Osteoblast (primary cell): ENCODE data around the gene BCAS4. TPM values are rescaled to one million over a fixed set of nuclear protein-coding genes. Genes with fewer than 3 reads are reported as not detected.
A peak's percentile ranks its signal among the peaks of the same experiment; 100 is the strongest.

Source experiments
- DNase-seq: peaks from one replicate; pipeline ENCODE4 v3.0.0; 2011; ENCODE audit warnings: low spot score, mixed read lengths; ENCODE audit not compliant: insufficient read length; ENCODE audit errors: missing footprints
- H2AFZ ChIP-seq: 2 replicates; pipeline ENCODE4 v1.6.0; 2011; ENCODE audit warnings: mild to moderate bottlenecking, low read length
- H3K27ac ChIP-seq: 2 replicates; pipeline ENCODE4 v1.5.1; 2011; ENCODE audit warnings: mild to moderate bottlenecking, low read depth, low read length, moderate library complexity
- H3K27me3 ChIP-seq: 2 replicates; pipeline ENCODE4 v1.6.0; 2012; ENCODE audit warnings: mild to moderate bottlenecking, control low read depth, inconsistent platforms, low read length, moderate library complexity; ENCODE audit not compliant: insufficient read depth
- H3K36me3 ChIP-seq: 2 replicates; pipeline ENCODE4 v1.5.1; 2011; ENCODE audit warnings: mild to moderate bottlenecking, low read length, control low read depth, moderate library complexity; ENCODE audit not compliant: insufficient read depth
- H3K4me1 ChIP-seq: 2 replicates; pipeline ENCODE4 v1.5.1; 2011; ENCODE audit warnings: mild to moderate bottlenecking, low read length, control low read depth, moderate library complexity; ENCODE audit not compliant: insufficient read depth
- H3K4me2 ChIP-seq: 2 replicates; pipeline ENCODE4 v1.6.0; 2011; ENCODE audit warnings: mild to moderate bottlenecking, low read length; ENCODE audit not compliant: insufficient read depth
- H3K4me3 ChIP-seq: fragments of 200-600 bp; sonication (generic); 3 replicates; pipeline ENCODE4 v1.5.1; 2012; ENCODE audit warnings: mild to moderate bottlenecking, low read length, inconsistent platforms; ENCODE audit not compliant: insufficient read depth
- H3K79me2 ChIP-seq: 2 replicates; pipeline ENCODE4 v1.6.0; 2012; ENCODE audit warnings: mild to moderate bottlenecking, low read length, control low read depth, inconsistent platforms; ENCODE audit not compliant: insufficient read depth
- H3K9me3 ChIP-seq: 2 replicates; pipeline ENCODE4 v1.5.1; 2011; ENCODE audit warnings: low read depth, low read length, control low read depth
- H4K20me1 ChIP-seq: 2 replicates; pipeline ENCODE4 v1.6.0; 2012; ENCODE audit warnings: mild to moderate bottlenecking, low read length, control low read depth; ENCODE audit not compliant: insufficient read depth
- CTCF ChIP-seq: IDR thresholded peaks from 2 replicates; pipeline ENCODE4 v1.5.1; 2011; ENCODE audit warnings: mild to moderate bottlenecking, low read depth, low read length, moderate library complexity; ENCODE audit errors: extremely low read depth
- total RNA-seq: library from RNA; depleted of rRNA; stranded (reverse); fragments of >200 nt; gene quantifications from 2 replicates; pipeline ENCODE4 v1.2.3, GENCODE V29; 2012

BCAS4 gene
- total RNA-seq, 1 donor, result 2.9 TPM

GRCh38 chr20:50843331-50844276, 48.7 kb downstream of the BCAS4 start:
- Histone ChIP-seq H3K27me3 (no peaks in the 10 kb centered on the region), H2AFZ (no peak overlapping the region), H3K4me1 (peaks cover 10% of the 10 kb centered on the region), H3K79me2 (no peaks in the 10 kb centered on the region), H4K20me1 (no peaks in the 10 kb centered on the region), H3K9me3 (no peaks in the 10 kb centered on the region), H3K4me3 (no peak overlapping the region), H3K4me2 (no peak overlapping the region), H3K27ac (no peak overlapping the region), H3K36me3 (no peaks in the 10 kb centered on the region)
- TF ChIP-seq CTCF, result no peak
- DNase-seq, result no peak

GRCh38 chr20:50844430-50845100, 49.7 kb downstream of the BCAS4 start:
- no peak overlapping the region for H3K4me3 ChIP-seq
- H3K4me1 ChIP-seq, result peaks cover 10% of the 10 kb centered on the region
- no peak overlapping the region for H2AFZ ChIP-seq
- peak; percentile 94 for DNase-seq
- H3K4me2 ChIP-seq, result peak overlapping the region; percentile 36
- H3K27me3 ChIP-seq, result no peaks in the 10 kb centered on the region
- no peaks in the 10 kb centered on the region for H3K36me3 ChIP-seq
- H3K9me3 ChIP-seq, result no peaks in the 10 kb centered on the region
- H3K79me2 ChIP-seq, result no peaks in the 10 kb centered on the region
- no peaks in the 10 kb centered on the region for H4K20me1 ChIP-seq
- H3K27ac ChIP-seq, result no peak overlapping the region
- no peak for TF ChIP-seq CTCF

GRCh38 chr20:50845566-50846215, 50.8 kb downstream of the BCAS4 start:
- H3K4me1 ChIP-seq, result peaks cover 10% of the 10 kb centered on the region
- no peaks in the 10 kb centered on the region for H3K79me2 ChIP-seq
- no peak overlapping the region for H3K27ac ChIP-seq
- DNase-seq, result no peak
- no peak overlapping the region for H2AFZ ChIP-seq
- H3K27me3 ChIP-seq, result no peaks in the 10 kb centered on the region
- TF ChIP-seq CTCF, result no peak
- H3K4me2 ChIP-seq, result no peak overlapping the region
- H3K4me3 ChIP-seq, result no peak overlapping the region
- no peaks in the 10 kb centered on the region for H3K36me3 ChIP-seq
- no peaks in the 10 kb centered on the region for H4K20me1 ChIP-seq
- no peaks in the 10 kb centered on the region for H3K9me3 ChIP-seq

- H3K27me3 ChIP-seq, result no peaks in the 10 kb centered on the region
- H3K4me1 ChIP-seq, result peaks cover 10% of the 10 kb centered on the region
- H3K36me3 ChIP-seq, result no peaks in the 10 kb centered on the region
- peak overlapping the region; percentile 30 for H3K4me3 ChIP-seq
- H3K79me2 ChIP-seq, result no peaks in the 10 kb centered on the region
- H4K20me1 ChIP-seq, result no peaks in the 10 kb centered on the region
- peak; percentile 79 for DNase-seq
- H3K27ac ChIP-seq, result no peak overlapping the region
- H2AFZ ChIP-seq, result no peak overlapping the region
- H3K4me2 ChIP-seq, result peak overlapping the region; percentile 36
- H3K9me3 ChIP-seq, result no peaks in the 10 kb centered on the region
- no peak for TF ChIP-seq CTCF
These were observed 53.5 kb downstream of the BCAS4 start for GRCh38 chr20:50848341-50848808.
